NB4 (cell line): ENCODE data around the gene GRM2.

Experiments
- MYC ChIP-seq: IDR thresholded peaks from 2 replicates; pipeline ENCODE4 v1.6.1; 2011; ENCODE audit warnings: low read depth, low read length
- POLR2A ChIP-seq: IDR thresholded peaks from 2 replicates; pipeline ENCODE4 v1.6.1; 2011; ENCODE audit warnings: mild to moderate bottlenecking; ENCODE audit not compliant: insufficient read length; ENCODE audit errors: extremely low read depth
- TF ChIP-seq, protein P1 (sequence below): IDR thresholded peaks from one replicate; pipeline ENCODE4 v1.5.1; 2012; ENCODE audit warnings: low read depth, low read length
- TF ChIP-seq, protein P2 (sequence below): IDR thresholded peaks from 2 replicates; pipeline ENCODE4 v1.6.1; 2011; ENCODE audit warnings: low read depth, low read length

DNA sequence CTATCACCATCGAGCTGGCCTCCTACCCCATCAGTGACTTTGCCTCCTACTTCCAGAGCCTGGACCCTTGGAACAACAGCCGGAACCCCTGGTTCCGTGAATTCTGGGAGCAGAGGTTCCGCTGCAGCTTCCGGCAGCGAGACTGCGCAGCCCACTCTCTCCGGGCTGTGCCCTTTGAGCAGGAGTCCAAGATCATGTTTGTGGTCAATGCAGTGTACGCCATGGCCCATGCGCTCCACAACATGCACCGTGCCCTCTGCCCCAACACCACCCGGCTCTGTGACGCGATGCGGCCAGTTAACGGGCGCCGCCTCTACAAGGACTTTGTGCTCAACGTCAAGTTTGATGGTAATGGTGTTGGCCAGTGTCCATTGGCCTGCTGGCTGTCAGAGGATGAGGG lies 6.1 kb downstream of the GRM2 start:
- TF ChIP-seq, protein P1, sequence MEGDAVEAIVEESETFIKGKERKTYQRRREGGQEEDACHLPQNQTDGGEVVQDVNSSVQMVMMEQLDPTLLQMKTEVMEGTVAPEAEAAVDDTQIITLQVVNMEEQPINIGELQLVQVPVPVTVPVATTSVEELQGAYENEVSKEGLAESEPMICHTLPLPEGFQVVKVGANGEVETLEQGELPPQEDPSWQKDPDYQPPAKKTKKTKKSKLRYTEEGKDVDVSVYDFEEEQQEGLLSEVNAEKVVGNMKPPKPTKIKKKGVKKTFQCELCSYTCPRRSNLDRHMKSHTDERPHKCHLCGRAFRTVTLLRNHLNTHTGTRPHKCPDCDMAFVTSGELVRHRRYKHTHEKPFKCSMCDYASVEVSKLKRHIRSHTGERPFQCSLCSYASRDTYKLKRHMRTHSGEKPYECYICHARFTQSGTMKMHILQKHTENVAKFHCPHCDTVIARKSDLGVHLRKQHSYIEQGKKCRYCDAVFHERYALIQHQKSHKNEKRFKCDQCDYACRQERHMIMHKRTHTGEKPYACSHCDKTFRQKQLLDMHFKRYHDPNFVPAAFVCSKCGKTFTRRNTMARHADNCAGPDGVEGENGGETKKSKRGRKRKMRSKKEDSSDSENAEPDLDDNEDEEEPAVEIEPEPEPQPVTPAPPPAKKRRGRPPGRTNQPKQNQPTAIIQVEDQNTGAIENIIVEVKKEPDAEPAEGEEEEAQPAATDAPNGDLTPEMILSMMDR = no peak
- TF ChIP-seq, protein P2, sequence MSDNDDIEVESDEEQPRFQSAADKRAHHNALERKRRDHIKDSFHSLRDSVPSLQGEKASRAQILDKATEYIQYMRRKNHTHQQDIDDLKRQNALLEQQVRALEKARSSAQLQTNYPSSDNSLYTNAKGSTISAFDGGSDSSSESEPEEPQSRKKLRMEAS = no peak
- TF ChIP-seq MYC (no peak), POLR2A (no peak)
